ENCODE results near the gene ITPR1.

ITPR1 gene

GRCh38 chr3:4528320-4528719 is 35.2 kb downstream of the ITPR1 start:
- H3K4me1 ChIP-seq (ENCODE audit: insufficient read depth, low read length, severe bottlenecking), result no peaks in the 10 kb centered on the region

GRCh38 chr3:4528819-4529600 is 35.9 kb downstream of the ITPR1 start:
- Histone ChIP-seq H3K9me3 (ENCODE audit: low read length) (no peaks in the 10 kb centered on the region), H3K36me3 (ENCODE audit: insufficient read depth, low read length) (no peaks in the 10 kb centered on the region), H4K20me1 (ENCODE audit: insufficient read depth, low read length) (no peaks in the 10 kb centered on the region), H3K9ac (ENCODE audit: low read length) (no peak overlapping the region), H3K27me3 (ENCODE audit: insufficient read depth, low read length) (no peaks in the 10 kb centered on the region), H3K27ac (ENCODE audit: low read depth, low read length, poor library complexity, severe bottlenecking) (no peak overlapping the region), H3K4me3 (ENCODE audit: low read depth, low read length, poor library complexity, severe bottlenecking) (no peak overlapping the region), H3K9me2 (ENCODE audit: low read depth, low read length) (no peaks in the 10 kb centered on the region), H3F3A (ENCODE audit: insufficient read depth, low read length) (no peaks in the 10 kb centered on the region), H2AFZ (ENCODE audit: low read length) (no peak overlapping the region), H3K4me1 (ENCODE audit: insufficient read depth, low read length, severe bottlenecking) (no peaks in the 10 kb centered on the region), H3K4me2 (ENCODE audit: low read length) (no peak overlapping the region), H3K79me2 (ENCODE audit: insufficient read depth, low read length) (no peaks in the 10 kb centered on the region)
- TF ChIP-seq CTCF (IDR thresholded peaks at IDR 0.05; ENCODE audit: low read length) (no peak), EZH2 (IDR thresholded peaks at IDR 0.05; ENCODE audit: borderline replicate concordance, low read length) (no peak)

More at GRCh38 chr3:4528320-4528719, 35.2 kb downstream of the ITPR1 start:
- Histone ChIP-seq H3F3A (ENCODE audit: insufficient read depth, low read length) (no peaks in the 10 kb centered on the region), H3K36me3 (ENCODE audit: insufficient read depth, low read length) (no peaks in the 10 kb centered on the region), H3K9ac (ENCODE audit: low read length) (no peak overlapping the region), H2AFZ (ENCODE audit: low read length) (no peak overlapping the region), H3K4me3 (ENCODE audit: low read depth, low read length, poor library complexity, severe bottlenecking) (no peak overlapping the region), H3K9me2 (ENCODE audit: low read depth, low read length) (no peaks in the 10 kb centered on the region), H3K79me2 (ENCODE audit: insufficient read depth, low read length) (no peaks in the 10 kb centered on the region), H3K27me3 (ENCODE audit: insufficient read depth, low read length) (no peaks in the 10 kb centered on the region), H3K27ac (ENCODE audit: low read depth, low read length, poor library complexity, severe bottlenecking) (no peak overlapping the region), H3K9me3 (ENCODE audit: low read length) (no peaks in the 10 kb centered on the region), H3K4me2 (ENCODE audit: low read length) (no peak overlapping the region), H4K20me1 (ENCODE audit: insufficient read depth, low read length) (no peaks in the 10 kb centered on the region)
- TF ChIP-seq CTCF (IDR thresholded peaks at IDR 0.05; ENCODE audit: low read length), result no peak
- no peak for TF ChIP-seq EZH2 (IDR thresholded peaks at IDR 0.05; ENCODE audit: borderline replicate concordance, low read length)

- Histone ChIP-seq H3K4me3 (ENCODE audit: low read depth, low read length, poor library complexity, severe bottlenecking) (no peak overlapping the region), H3K36me3 (ENCODE audit: insufficient read depth, low read length) (no peaks in the 10 kb centered on the region), H4K20me1 (ENCODE audit: insufficient read depth, low read length) (no peaks in the 10 kb centered on the region), H3K27me3 (ENCODE audit: insufficient read depth, low read length) (no peaks in the 10 kb centered on the region), H3K79me2 (ENCODE audit: insufficient read depth, low read length) (no peaks in the 10 kb centered on the region), H3K9me3 (ENCODE audit: low read length) (no peaks in the 10 kb centered on the region), H3K27ac (ENCODE audit: low read depth, low read length, poor library complexity, severe bottlenecking) (no peak overlapping the region), H3F3A (ENCODE audit: insufficient read depth, low read length) (no peaks in the 10 kb centered on the region), H3K9me2 (ENCODE audit: low read depth, low read length) (no peaks in the 10 kb centered on the region), H3K4me2 (ENCODE audit: low read length) (no peak overlapping the region), H3K4me1 (ENCODE audit: insufficient read depth, low read length, severe bottlenecking) (no peaks in the 10 kb centered on the region), H3K9ac (ENCODE audit: low read length) (no peak overlapping the region), H2AFZ (ENCODE audit: low read length) (no peak overlapping the region)
- no peak for TF ChIP-seq CTCF (IDR thresholded peaks at IDR 0.05; ENCODE audit: low read length)
- no peak for TF ChIP-seq EZH2 (IDR thresholded peaks at IDR 0.05; ENCODE audit: borderline replicate concordance, low read length)
These were observed 36.9 kb downstream of the ITPR1 start for GRCh38 chr3:4529876-4530588.
